ENCODE results near the gene PYGM.
A peak's percentile ranks its signal among the peaks of the same experiment; 100 is the strongest.

Gene PYGM

GRCh38 chr11:64753380-64754123 is 6.2 kb downstream of the PYGM start:
- DNase-seq (ENCODE audit: low read depth in 2 of 2), result no peak

GRCh38 chr11:64753019-64753379 is 6.8 kb downstream of the PYGM start:
- no peak for DNase-seq (ENCODE audit: low read depth in 2 of 2)

- no peak for DNase-seq (ENCODE audit: low read depth in 2 of 2)
These were observed 7.4 kb downstream of the PYGM start for GRCh38 chr11:64752175-64752970.

GRCh38 chr11:64751580-64751979 is 8.2 kb downstream of the PYGM start:
- no peak for DNase-seq (ENCODE audit: low read depth in 2 of 2)

- DNase-seq (ENCODE audit: low read depth in 2 of 2), result no peak
These were observed 8.6 kb downstream of the PYGM start for GRCh38 chr11:64751136-64751535.

GRCh38 chr11:64750361-64751054 is 9.3 kb downstream of the PYGM start:
- DNase-seq (ENCODE audit: low read depth in 2 of 2), result no peak

GRCh38 chr11:64747961-64748665 is 11.7 kb downstream of the PYGM start:
- no peak for DNase-seq (ENCODE audit: low read depth in 2 of 2)

GRCh38 chr11:64746486-64746885 is 13.3 kb downstream of the PYGM start:
- no peak for DNase-seq (ENCODE audit: low read depth in 2 of 2)

GRCh38 chr11:64745521-64746328 is 14.0 kb downstream of the PYGM start:
- DNase-seq (ENCODE audit: low read depth in 2 of 2), result peak; percentile 58 to 63

- peak; percentile 41 to 45 for DNase-seq (ENCODE audit: low read depth in 2 of 2)
These were observed 14.6 kb downstream of the PYGM start for GRCh38 chr11:64745189-64745520.

GRCh38 chr11:64744544-64745188 is 15.1 kb downstream of the PYGM start:
- DNase-seq (ENCODE audit: low read depth in 2 of 2), result peak in 1 of 2 donors; percentile 31

GRCh38 chr11:64743591-64744543 is 15.9 kb downstream of the PYGM start, which contains the start of gene RASGRP2:
Gene RASGRP2, minus strand, starts transcription at chr11:64744142. Its CDS starts 1,276 bp downstream, at chr11:64742866.
- peak; percentile 63 to 66 for DNase-seq (ENCODE audit: low read depth in 2 of 2)

- DNase-seq (ENCODE audit: low read depth in 2 of 2), result peak; percentile 31 to 58
These were observed 16.7 kb downstream of the PYGM start for GRCh38 chr11:64742889-64743590.

- no peak for DNase-seq (ENCODE audit: low read depth in 2 of 2)
These were observed 17.5 kb downstream of the PYGM start for GRCh38 chr11:64742087-64742888.

- DNase-seq (ENCODE audit: low read depth in 2 of 2), result no peak
These were observed 18.2 kb downstream of the PYGM start for GRCh38 chr11:64741375-64742086.

- no peak for DNase-seq (ENCODE audit: low read depth in 2 of 2)
These were observed 19.9 kb downstream of the PYGM start for GRCh38 chr11:64739871-64740270.

GRCh38 chr11:64736654-64737053 is 23.1 kb downstream of the PYGM start:
- DNase-seq (ENCODE audit: low read depth in 2 of 2), result no peak

Data from stimulated activated CD8-positive, alpha-beta memory T cell treated with anti-CD3 and anti-CD28 coated beads, Interleukin-15, amount 100 ng/mL, for 4 hours (primary cell).